Suprapubic skin (tissue), 4 donors: ENCODE results near the gene CD72.
A peak's percentile ranks its signal among the peaks of the same experiment; 100 is the strongest.

Experiments
- EP300 ChIP-seq: sonication (generic); formaldehyde crosslinking; IDR thresholded peaks from one replicate; pipeline ENCODE4 v1.6.1; 2017; ENCODE audit warnings: antibody characterized with exemption
- POLR2A ChIP-seq, 2 donors: fragments of 450-650 bp; IDR thresholded peaks; one replicate each; pipeline ENCODE4 v1.6.1; 2017; ENCODE audit warnings: antibody characterized with exemption in 2 of 2, mild to moderate bottlenecking in 2 of 2, moderate library complexity in 2 of 2
- POLR2AphosphoS5 ChIP-seq, 3 donors: sonication (generic); formaldehyde crosslinking; IDR thresholded peaks; one replicate each; pipeline ENCODE4 v1.6.1; 2017; ENCODE audit warnings: antibody characterized with exemption in 3 of 3
- TF ChIP-seq, protein P1 (sequence below), 2 donors: fragments of 200-600 bp in 1 of 2; fragments of 450-650 bp in 1 of 2; sonication (generic) in 1 of 2; IDR thresholded peaks; one replicate each; pipeline ENCODE4 v1.5.1; 2016 to 2019; ENCODE audit warnings: antibody characterized with exemption in 2 of 2, mild to moderate bottlenecking in 1 of 2, moderate library complexity in 1 of 2

GRCh38 chr9:35658137-35658967 lies 40.1 kb upstream of the CD72 start, which contains the start of gene CCDC107:
- TF ChIP-seq, protein P1, sequence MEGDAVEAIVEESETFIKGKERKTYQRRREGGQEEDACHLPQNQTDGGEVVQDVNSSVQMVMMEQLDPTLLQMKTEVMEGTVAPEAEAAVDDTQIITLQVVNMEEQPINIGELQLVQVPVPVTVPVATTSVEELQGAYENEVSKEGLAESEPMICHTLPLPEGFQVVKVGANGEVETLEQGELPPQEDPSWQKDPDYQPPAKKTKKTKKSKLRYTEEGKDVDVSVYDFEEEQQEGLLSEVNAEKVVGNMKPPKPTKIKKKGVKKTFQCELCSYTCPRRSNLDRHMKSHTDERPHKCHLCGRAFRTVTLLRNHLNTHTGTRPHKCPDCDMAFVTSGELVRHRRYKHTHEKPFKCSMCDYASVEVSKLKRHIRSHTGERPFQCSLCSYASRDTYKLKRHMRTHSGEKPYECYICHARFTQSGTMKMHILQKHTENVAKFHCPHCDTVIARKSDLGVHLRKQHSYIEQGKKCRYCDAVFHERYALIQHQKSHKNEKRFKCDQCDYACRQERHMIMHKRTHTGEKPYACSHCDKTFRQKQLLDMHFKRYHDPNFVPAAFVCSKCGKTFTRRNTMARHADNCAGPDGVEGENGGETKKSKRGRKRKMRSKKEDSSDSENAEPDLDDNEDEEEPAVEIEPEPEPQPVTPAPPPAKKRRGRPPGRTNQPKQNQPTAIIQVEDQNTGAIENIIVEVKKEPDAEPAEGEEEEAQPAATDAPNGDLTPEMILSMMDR (IDR thresholded peaks at IDR 0.05) = peak in 1 of 2 donors; percentile 73
- peak; percentile 76 to 88 for TF ChIP-seq POLR2A (IDR thresholded peaks at IDR 0.05)
- TF ChIP-seq POLR2AphosphoS5 (IDR thresholded peaks at IDR 0.05) = no peak
- no peak for TF ChIP-seq EP300
